Fibroblast of skin of right quadriceps (primary cell): Measurements from ENCODE around the gene DNAH10.

Experiments
- DNase-seq: peaks from one replicate; pipeline ENCODE4 v3.0.0-alpha.2; 2013

Gene DNAH10

GRCh38 chr12:123952037-123952436, 189.9 kb downstream of the DNAH10 start:
- DNase-seq: no peak

- no peak for DNase-seq
Observed at GRCh38 chr12:123954647-123955350, 192.7 kb downstream of the DNAH10 start.

- no peak for DNase-seq
Observed at GRCh38 chr12:123956249-123956648, 194.1 kb downstream of the DNAH10 start.

- no peak for DNase-seq
Observed at GRCh38 chr12:123957196-123957595, 195.1 kb downstream of the DNAH10 start.

DNA sequence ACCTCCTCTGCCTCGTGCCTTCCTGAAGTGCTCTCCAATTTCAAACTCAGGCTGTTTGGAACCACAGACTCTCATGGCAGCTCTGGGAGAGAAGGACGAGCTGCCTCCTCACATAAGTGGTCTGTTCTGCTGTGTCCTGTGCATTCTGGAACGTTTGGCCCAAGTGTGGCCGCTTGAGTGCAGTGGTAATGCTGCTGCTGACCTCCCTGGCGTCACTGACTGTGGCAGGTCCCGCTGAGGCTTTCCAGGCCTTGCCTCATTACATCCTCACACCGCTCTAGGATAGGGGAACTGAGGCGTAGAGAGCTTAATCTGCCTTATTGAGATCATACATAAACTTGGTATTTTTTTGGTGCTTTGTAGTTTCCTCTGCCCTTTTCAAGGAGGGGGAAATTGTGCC, 196.4 kb downstream of the DNAH10 start:
- no peak for DNase-seq

DNA sequence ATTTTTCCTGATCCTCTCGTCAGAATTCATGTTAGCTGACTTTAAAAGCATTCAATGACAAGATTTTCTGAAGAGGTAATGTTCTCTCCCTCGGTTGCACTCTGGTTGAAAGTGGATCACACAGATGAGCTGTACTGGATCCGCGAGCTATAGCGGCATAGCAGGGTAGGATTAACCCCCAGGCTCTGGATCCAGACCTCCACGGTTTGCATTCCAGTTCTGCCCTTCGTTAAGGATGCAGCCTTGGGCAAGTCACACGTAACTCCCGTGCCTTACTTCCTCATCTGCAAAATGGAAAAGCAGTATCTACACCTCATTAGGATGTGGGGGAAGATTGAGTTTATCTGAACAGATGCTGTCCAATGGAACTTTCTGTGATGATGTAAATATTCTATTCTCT, 196.8 kb downstream of the DNAH10 start:
- no peak for DNase-seq

DNA sequence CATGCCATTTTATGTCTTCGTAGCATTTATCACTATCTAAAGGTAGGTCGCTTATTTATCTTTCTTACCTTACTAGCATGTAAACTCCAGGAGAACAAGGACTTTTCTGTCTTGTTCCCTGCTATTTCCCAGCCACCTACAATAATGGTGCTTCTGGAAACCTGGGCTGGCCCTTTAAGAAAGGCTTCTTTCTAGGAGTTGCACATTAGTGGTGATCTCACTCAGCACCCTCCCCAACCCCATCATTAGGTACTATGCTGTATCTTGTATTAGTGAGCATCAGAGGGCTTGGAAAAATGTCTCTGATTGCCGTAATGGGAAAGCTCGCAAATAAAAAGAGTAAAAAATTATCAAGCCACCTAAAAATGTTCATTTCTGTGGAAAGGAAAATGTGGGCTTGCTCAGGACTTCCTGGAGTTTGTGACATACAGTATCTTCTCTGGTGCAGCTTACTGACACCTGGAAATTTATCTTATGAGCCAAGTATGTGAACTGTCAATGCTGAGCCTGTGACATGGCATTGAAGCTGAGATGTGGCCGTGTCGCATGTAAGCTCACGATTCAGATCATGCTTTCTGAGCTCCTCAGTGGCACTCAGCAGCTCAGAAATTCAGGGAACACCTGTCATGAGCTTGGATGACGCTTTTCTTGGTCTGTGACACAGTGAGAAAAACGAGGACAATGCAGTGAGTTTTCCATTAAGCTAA, 198.1 kb downstream of the DNAH10 start:
- no peak for DNase-seq

DNA sequence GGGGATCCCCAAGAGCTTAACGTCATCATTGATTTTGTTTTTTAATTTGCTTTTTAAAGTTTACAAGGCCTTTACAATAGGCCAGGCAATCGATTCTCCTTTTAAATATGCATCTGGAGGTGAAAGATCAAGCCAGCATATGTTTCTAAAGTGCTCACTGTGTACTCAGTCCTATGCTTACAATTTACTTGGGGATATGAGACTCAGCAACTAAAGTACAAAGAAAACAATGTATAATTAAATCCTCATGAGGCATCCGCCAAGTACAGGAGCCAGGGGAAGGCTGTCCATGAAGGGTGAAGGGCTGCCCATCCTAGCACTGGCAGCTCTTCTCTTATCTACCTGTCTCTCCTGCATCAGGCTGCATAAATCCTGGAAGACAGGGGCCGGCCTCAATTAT, 198.8 kb downstream of the DNAH10 start:
- DNase-seq: no peak

DNA sequence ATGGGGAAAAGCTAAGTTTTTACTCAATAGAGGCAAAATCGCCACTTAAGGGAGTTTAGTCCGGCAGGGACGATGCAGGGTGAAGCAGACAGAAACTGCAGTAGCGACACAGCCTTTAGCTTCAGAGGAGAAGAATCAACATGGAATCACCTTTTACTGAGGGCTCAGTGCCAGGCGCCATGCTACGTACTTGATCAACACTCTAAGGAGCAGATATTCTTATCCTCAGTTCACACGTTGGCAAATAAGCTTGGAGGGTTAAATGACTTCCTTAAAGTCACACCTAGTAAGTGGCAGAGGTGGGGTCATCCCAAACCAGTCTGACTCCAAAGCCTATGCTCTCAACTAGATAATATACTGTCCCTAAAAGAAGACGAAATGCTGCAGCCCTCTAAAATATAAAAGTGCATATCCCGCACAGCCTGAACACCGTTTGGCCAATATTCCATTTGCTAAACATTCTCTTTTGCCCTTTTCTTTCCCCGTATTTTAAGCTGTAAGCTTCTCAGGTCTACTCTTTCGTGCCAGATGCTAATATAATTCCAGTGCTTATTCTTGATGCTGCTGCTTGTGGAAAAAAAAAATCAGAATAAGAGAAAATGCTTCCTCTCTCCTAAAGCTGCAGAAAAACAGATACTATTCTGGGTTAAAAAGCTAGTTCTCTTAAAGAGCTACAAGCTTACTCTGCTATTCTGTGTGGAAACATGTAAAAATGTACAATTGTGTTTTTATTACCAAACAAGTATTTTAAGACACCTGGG, 199.7 kb downstream of the DNAH10 start:
- no peak for DNase-seq

- no peak for DNase-seq
Observed at GRCh38 chr12:123962513-123962912, 200.4 kb downstream of the DNAH10 start.

- no peak for DNase-seq
Observed at GRCh38 chr12:123963821-123964220, 201.7 kb downstream of the DNAH10 start.

GRCh38 chr12:123965382-123965781, 203.3 kb downstream of the DNAH10 start:
- DNase-seq: no peak

DNA sequence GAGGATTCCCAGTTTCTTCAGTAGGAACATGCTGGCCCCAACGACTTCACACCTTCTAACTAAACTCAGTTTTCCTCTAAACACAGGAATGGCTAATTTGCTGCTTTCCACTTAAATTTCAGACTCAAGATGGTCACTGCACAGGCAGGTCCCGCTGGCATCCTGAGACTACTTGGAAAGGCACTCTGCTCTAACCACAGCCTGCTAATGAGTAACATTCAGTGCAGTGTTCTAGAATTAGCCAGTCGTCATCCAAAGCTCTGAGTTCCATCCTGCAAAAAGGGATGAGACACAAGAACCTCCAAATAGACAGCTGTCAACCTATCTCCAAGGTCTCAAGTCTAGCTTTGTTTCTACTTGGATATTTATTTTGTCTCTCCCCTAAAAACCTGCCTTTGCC, 204.5 kb downstream of the DNAH10 start:
- DNase-seq: peak; percentile 71

DNA sequence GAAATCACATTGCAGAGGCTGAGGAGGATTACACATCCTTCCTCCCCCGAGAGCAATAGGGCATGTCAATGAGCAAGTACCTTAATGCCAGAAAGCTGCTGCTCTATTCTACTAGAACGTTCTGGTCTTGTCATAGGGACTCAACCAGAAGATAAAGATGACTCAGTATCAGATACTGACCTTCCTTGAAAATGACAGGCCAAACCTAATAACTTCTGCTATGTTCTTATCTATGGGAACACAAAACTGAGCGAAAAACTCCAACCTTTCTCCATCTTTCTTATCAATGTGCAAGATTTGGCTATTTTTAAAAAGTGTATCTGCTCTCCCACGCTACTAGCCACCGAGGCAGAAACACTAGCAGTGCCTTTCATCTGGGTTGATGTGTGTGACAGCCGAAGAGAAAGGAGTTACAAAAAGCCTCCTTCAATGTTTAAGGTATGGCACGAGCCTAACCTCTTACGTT, 205.1 kb downstream of the DNAH10 start:
- DNase-seq: no peak

- no peak for DNase-seq
Observed at GRCh38 chr12:123971449-123971769, 209.3 kb downstream of the DNAH10 start.

- peak; percentile 34 for DNase-seq
Observed at GRCh38 chr12:123971770-123972456, 209.8 kb downstream of the DNAH10 start.

GRCh38 chr12:123972457-123973401, 210.6 kb downstream of the DNAH10 start, which contains the start of the genes CCDC92 and ZNF664:
Gene CCDC92 (minus strand): TSS chr12:123972831. CDS start chr12:123944305, 28,526 bp downstream.
Gene ZNF664 (plus strand): TSS chr12:123973215. CDS start chr12:124012145, 38,930 bp downstream.
- DNase-seq: peak; percentile 92

DNA sequence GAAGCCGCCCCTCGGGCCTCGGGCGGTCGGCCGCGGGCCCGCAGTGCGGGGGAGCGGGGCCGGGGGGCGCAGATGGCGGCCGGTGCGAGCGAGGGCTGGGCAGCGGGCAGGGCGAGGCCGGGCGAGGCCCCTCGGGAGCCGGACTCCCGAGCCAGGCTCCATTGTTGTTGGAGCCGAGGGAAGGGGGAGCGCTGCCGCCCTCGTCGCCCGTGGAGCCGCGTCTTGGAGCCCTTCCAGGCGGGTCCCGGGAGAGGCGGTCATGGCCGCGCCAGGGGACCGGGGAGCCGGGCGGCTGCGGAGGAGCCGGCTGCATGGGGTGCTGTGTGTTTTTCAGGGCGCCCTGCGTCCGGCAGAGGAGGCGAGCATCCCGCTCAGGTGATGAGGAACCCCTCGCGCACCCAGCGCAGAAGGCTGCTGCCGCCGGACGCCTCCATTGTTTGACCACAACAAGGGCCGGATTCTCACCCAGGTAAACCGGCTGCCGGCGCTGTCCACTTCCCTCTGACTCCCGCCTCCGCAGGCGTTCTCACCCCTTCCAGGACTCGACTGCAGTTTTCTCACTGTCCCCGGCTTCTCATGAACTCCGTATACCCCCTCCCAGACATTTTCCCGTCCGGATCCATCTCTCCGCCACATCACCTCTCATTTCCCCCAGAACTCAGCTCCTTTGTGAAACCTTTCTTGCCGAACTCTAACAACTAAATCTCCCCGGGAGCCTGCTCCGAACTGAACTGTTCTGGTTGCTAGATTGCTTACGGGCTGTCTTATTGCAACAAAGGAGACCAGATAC, 211.6 kb downstream of the DNAH10 start:
- no peak for DNase-seq

- DNase-seq: no peak
Observed at GRCh38 chr12:123976227-123976826, 214.2 kb downstream of the DNAH10 start.

- DNase-seq: no peak
Observed at GRCh38 chr12:123979566-123979965, 217.5 kb downstream of the DNAH10 start.

DNA sequence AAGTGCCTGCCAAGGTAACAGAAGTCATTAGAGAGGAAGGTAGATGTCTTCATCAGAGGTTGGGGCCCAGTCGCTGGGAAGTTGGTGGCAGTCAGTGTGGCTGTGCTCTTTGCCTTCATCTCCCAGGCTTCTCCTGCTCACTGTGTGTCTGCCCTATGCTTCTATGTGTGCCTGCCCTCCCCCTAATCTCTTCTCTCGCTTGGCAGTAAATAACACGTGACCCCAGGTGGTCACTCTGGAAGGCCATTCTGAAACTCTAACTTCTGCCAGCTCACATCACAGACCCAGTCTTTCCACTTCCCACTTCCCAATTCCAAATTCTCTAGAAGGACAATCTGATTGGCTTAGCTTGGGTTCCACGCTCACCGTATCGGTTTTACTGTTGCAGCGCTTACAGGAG, 220.2 kb downstream of the DNAH10 start:
- DNase-seq: no peak
